ENCODE data around the gene COMMD1.
"Not testable (repeated sequence)": the region's sequence is repeated elsewhere in the genome, so short reads cannot be mapped to it uniquely, and the experiment has no call there.

COMMD1 gene

GRCh38 chr2:62099050-62099449 is 193.6 kb downstream of the COMMD1 start:
- no peak overlapping the region for H3K9ac ChIP-seq (ENCODE audit: low read depth, low read length)
- H3K36me3 ChIP-seq (ENCODE audit: insufficient read depth, low read depth, low read length), result no peaks in the 10 kb centered on the region
- H3K9me3 ChIP-seq (ENCODE audit: insufficient read depth, low read depth, low read length), result no peaks in the 10 kb centered on the region
- H3K27ac ChIP-seq (ENCODE audit: low read length), result no peak overlapping the region
- no peak overlapping the region for H3K4me3 ChIP-seq (ENCODE audit: low read length)
- H3K4me1 ChIP-seq (ENCODE audit: insufficient read depth, low read length), result peaks cover 12% of the 10 kb centered on the region
- H3K27me3 ChIP-seq (ENCODE audit: insufficient read depth, low read length), result no peaks in the 10 kb centered on the region

GRCh38 chr2:62099523-62100175 is 194.2 kb downstream of the COMMD1 start:
- Histone ChIP-seq H3K4me1 (ENCODE audit: insufficient read depth, low read length) (peaks cover 7% of the 10 kb centered on the region), H3K36me3 (ENCODE audit: insufficient read depth, low read depth, low read length) (no peaks in the 10 kb centered on the region), H3K27ac (ENCODE audit: low read length) (no peak overlapping the region), H3K4me3 (ENCODE audit: low read length) (no peak overlapping the region), H3K9ac (ENCODE audit: low read depth, low read length) (no peak overlapping the region), H3K27me3 (ENCODE audit: insufficient read depth, low read length) (no peaks in the 10 kb centered on the region), H3K9me3 (ENCODE audit: insufficient read depth, low read depth, low read length) (no peaks in the 10 kb centered on the region)

- Histone ChIP-seq H3K27me3 (ENCODE audit: insufficient read depth, low read length) (no peaks in the 10 kb centered on the region), H3K4me1 (ENCODE audit: insufficient read depth, low read length) (no peaks in the 10 kb centered on the region; the same call in 1 of the 2 replicates), H3K27ac (ENCODE audit: low read length) (no peak overlapping the region), H3K36me3 (ENCODE audit: insufficient read depth, low read depth, low read length) (no peaks in the 10 kb centered on the region), H3K9me3 (ENCODE audit: insufficient read depth, low read depth, low read length) (no peaks in the 10 kb centered on the region), H3K4me3 (ENCODE audit: low read length) (no peak overlapping the region), H3K9ac (ENCODE audit: low read depth, low read length) (no peak overlapping the region)
Measured at GRCh38 chr2:62101886-62102285, 196.4 kb downstream of the COMMD1 start.

- Histone ChIP-seq H3K27ac (ENCODE audit: low read length) (no peak overlapping the region), H3K36me3 (ENCODE audit: insufficient read depth, low read depth, low read length) (no peaks in the 10 kb centered on the region), H3K9me3 (ENCODE audit: insufficient read depth, low read depth, low read length) (no peaks in the 10 kb centered on the region), H3K4me1 (ENCODE audit: insufficient read depth, low read length) (no peaks in the 10 kb centered on the region; the same call in 1 of the 2 replicates), H3K4me3 (ENCODE audit: low read length) (no peak overlapping the region), H3K9ac (ENCODE audit: low read depth, low read length) (no peak overlapping the region), H3K27me3 (ENCODE audit: insufficient read depth, low read length) (no peaks in the 10 kb centered on the region)
Measured at GRCh38 chr2:62102402-62102920, 197.0 kb downstream of the COMMD1 start.

- H3K4me1 ChIP-seq (ENCODE audit: insufficient read depth, low read length), result peaks cover 19% of the 10 kb centered on the region
- H3K9ac ChIP-seq (ENCODE audit: low read depth, low read length), result no peak overlapping the region
- H3K9me3 ChIP-seq (ENCODE audit: insufficient read depth, low read depth, low read length), result no peaks in the 10 kb centered on the region
- no peak overlapping the region for H3K4me3 ChIP-seq (ENCODE audit: low read length)
- no peaks in the 10 kb centered on the region for H3K36me3 ChIP-seq (ENCODE audit: insufficient read depth, low read depth, low read length)
- no peaks in the 10 kb centered on the region for H3K27me3 ChIP-seq (ENCODE audit: insufficient read depth, low read length)
- H3K27ac ChIP-seq (ENCODE audit: low read length), result no peak overlapping the region
Measured at GRCh38 chr2:62109554-62109953, 204.1 kb downstream of the COMMD1 start.

GRCh38 chr2:62110415-62111025 is 205.0 kb downstream of the COMMD1 start:
- no peak overlapping the region for H3K27ac ChIP-seq (ENCODE audit: low read length)
- H3K9me3 ChIP-seq (ENCODE audit: insufficient read depth, low read depth, low read length), result no peaks in the 10 kb centered on the region
- no peaks in the 10 kb centered on the region for H3K27me3 ChIP-seq (ENCODE audit: insufficient read depth, low read length)
- no peak overlapping the region for H3K9ac ChIP-seq (ENCODE audit: low read depth, low read length)
- no peak overlapping the region for H3K4me3 ChIP-seq (ENCODE audit: low read length)
- peaks cover 25% of the 10 kb centered on the region for H3K4me1 ChIP-seq (ENCODE audit: insufficient read depth, low read length)
- H3K36me3 ChIP-seq (ENCODE audit: insufficient read depth, low read depth, low read length), result no peaks in the 10 kb centered on the region

GRCh38 chr2:62112179-62112578 is 206.7 kb downstream of the COMMD1 start:
- H3K9ac ChIP-seq (ENCODE audit: low read depth, low read length), result no peak overlapping the region
- no peak overlapping the region for H3K27ac ChIP-seq (ENCODE audit: low read length)
- H3K9me3 ChIP-seq (ENCODE audit: insufficient read depth, low read depth, low read length), result no peaks in the 10 kb centered on the region
- H3K4me3 ChIP-seq (ENCODE audit: low read length), result no peak overlapping the region
- no peaks in the 10 kb centered on the region for H3K27me3 ChIP-seq (ENCODE audit: insufficient read depth, low read length)
- H3K36me3 ChIP-seq (ENCODE audit: insufficient read depth, low read depth, low read length), result no peaks in the 10 kb centered on the region
- H3K4me1 ChIP-seq (ENCODE audit: insufficient read depth, low read length), result peaks cover 25% of the 10 kb centered on the region

GRCh38 chr2:62114564-62114963 is 209.1 kb downstream of the COMMD1 start:
- Histone ChIP-seq H3K27me3 (ENCODE audit: insufficient read depth, low read length) (no peaks in the 10 kb centered on the region), H3K9ac (ENCODE audit: low read depth, low read length) (no peak overlapping the region), H3K4me3 (ENCODE audit: low read length) (no peak overlapping the region), H3K4me1 (ENCODE audit: insufficient read depth, low read length) (peaks cover 32% of the 10 kb centered on the region), H3K27ac (ENCODE audit: low read length) (no peak overlapping the region), H3K36me3 (ENCODE audit: insufficient read depth, low read depth, low read length) (no peaks in the 10 kb centered on the region), H3K9me3 (ENCODE audit: insufficient read depth, low read depth, low read length) (no peaks in the 10 kb centered on the region)

GRCh38 chr2:62116983-62117382 is 211.5 kb downstream of the COMMD1 start:
- Histone ChIP-seq H3K9ac (ENCODE audit: low read depth, low read length) (no peak overlapping the region), H3K36me3 (ENCODE audit: insufficient read depth, low read depth, low read length) (no peaks in the 10 kb centered on the region), H3K9me3 (ENCODE audit: insufficient read depth, low read depth, low read length) (no peaks in the 10 kb centered on the region), H3K27ac (ENCODE audit: low read length) (no peak overlapping the region), H3K4me3 (ENCODE audit: low read length) (no peak overlapping the region), H3K27me3 (ENCODE audit: insufficient read depth, low read length) (no peaks in the 10 kb centered on the region), H3K4me1 (ENCODE audit: insufficient read depth, low read length) (peaks cover 23% of the 10 kb centered on the region)

GRCh38 chr2:62118160-62118559 is 212.7 kb downstream of the COMMD1 start:
- Histone ChIP-seq H3K36me3 (ENCODE audit: insufficient read depth, low read depth, low read length) (no peaks in the 10 kb centered on the region), H3K27me3 (ENCODE audit: insufficient read depth, low read length) (no peaks in the 10 kb centered on the region), H3K9me3 (ENCODE audit: insufficient read depth, low read depth, low read length) (no peaks in the 10 kb centered on the region), H3K4me1 (ENCODE audit: insufficient read depth, low read length) (peaks cover 15% of the 10 kb centered on the region; the same call in 1 of the 2 replicates), H3K27ac (ENCODE audit: low read length) (no peak overlapping the region), H3K4me3 (ENCODE audit: low read length) (no peak overlapping the region), H3K9ac (ENCODE audit: low read depth, low read length) (no peak overlapping the region)

- H3K36me3 ChIP-seq (ENCODE audit: insufficient read depth, low read depth, low read length), result no peaks in the 10 kb centered on the region
- H3K27me3 ChIP-seq (ENCODE audit: insufficient read depth, low read length), result no peaks in the 10 kb centered on the region
- no peak overlapping the region for H3K27ac ChIP-seq (ENCODE audit: low read length)
- peaks cover 14% of the 10 kb centered on the region; the same call in 1 of the 2 replicates for H3K4me1 ChIP-seq (ENCODE audit: insufficient read depth, low read length)
- no peak overlapping the region for H3K4me3 ChIP-seq (ENCODE audit: low read length)
- no peak overlapping the region for H3K9ac ChIP-seq (ENCODE audit: low read depth, low read length)
- H3K9me3 ChIP-seq (ENCODE audit: insufficient read depth, low read depth, low read length), result no peaks in the 10 kb centered on the region
Measured at GRCh38 chr2:62119311-62119974, 214.0 kb downstream of the COMMD1 start.

- H3K27ac ChIP-seq (ENCODE audit: low read length); H3K27me3 ChIP-seq (ENCODE audit: insufficient read depth, low read length); H3K9me3 ChIP-seq (ENCODE audit: insufficient read depth, low read depth, low read length); H3K4me3 ChIP-seq (ENCODE audit: low read length); H3K9ac ChIP-seq (ENCODE audit: low read depth, low read length); H3K4me1 ChIP-seq (ENCODE audit: insufficient read depth, low read length); H3K36me3 ChIP-seq (ENCODE audit: insufficient read depth, low read depth, low read length): not testable (repeated sequence)
Measured at GRCh38 chr2:62126239-62126638, 220.8 kb downstream of the COMMD1 start.
